HG03457 (cell line): ENCODE measurements around the gene HDAC6.
"Not testable (repeated sequence)": the region's sequence is repeated elsewhere in the genome, so short reads cannot be mapped to it uniquely, and the experiment has no call there.

Source experiments
- ATAC-seq: cut with Tn5 transposase; IDR thresholded peaks from one replicate; pipeline ENCODE4 v1.9.1; 2021; ENCODE audit warnings: moderate number of reproducible peaks; ENCODE audit not compliant: unreplicated experiment

The HDAC6 gene

GRCh38 chrX:48789366-48790220 lies 12.3 kb upstream of the HDAC6 start:
- ATAC-seq, result no peak

- ATAC-seq, result no peak
These were observed 11.4 kb upstream of the HDAC6 start for GRCh38 chrX:48790477-48790876.

GRCh38 chrX:48791063-48791820 lies 10.6 kb upstream of the HDAC6 start:
- ATAC-seq, result no peak

GRCh38 chrX:48792219-48792618 lies 9.6 kb upstream of the HDAC6 start:
- ATAC-seq, result no peak

GRCh38 chrX:48793935-48794334 lies 7.9 kb upstream of the HDAC6 start:
- no peak for ATAC-seq

GRCh38 chrX:48794340-48794910 lies 7.4 kb upstream of the HDAC6 start:
- no peak for ATAC-seq

- no peak for ATAC-seq
These were observed 6.9 kb upstream of the HDAC6 start for GRCh38 chrX:48794911-48795515.

- ATAC-seq, result no peak
These were observed 3.5 kb upstream of the HDAC6 start for GRCh38 chrX:48798318-48798717.

- ATAC-seq, result no peak
These were observed 1.1 kb upstream of the HDAC6 start for GRCh38 chrX:48800574-48801279.

- ATAC-seq, result peak; percentile 34
These were observed 430 bp downstream of the HDAC6 start for GRCh38 chrX:48802089-48802904.

- no peak for ATAC-seq
These were observed 986 bp downstream of the HDAC6 start for GRCh38 chrX:48802905-48803200.

- no peak for ATAC-seq
These were observed 4.2 kb downstream of the HDAC6 start for GRCh38 chrX:48806081-48806480.

- ATAC-seq, result no peak
These were observed 11.8 kb downstream of the HDAC6 start for GRCh38 chrX:48813644-48814043.

GRCh38 chrX:48814722-48815121 lies 12.9 kb downstream of the HDAC6 start:
- no peak for ATAC-seq

- ATAC-seq, result no peak
These were observed 13.4 kb downstream of the HDAC6 start for GRCh38 chrX:48815266-48815665.

- no peak for ATAC-seq
These were observed 14.3 kb downstream of the HDAC6 start for GRCh38 chrX:48816014-48816810.

GRCh38 chrX:48818098-48818497 lies 16.2 kb downstream of the HDAC6 start:
- no peak for ATAC-seq

- no peak for ATAC-seq
These were observed 17.0 kb downstream of the HDAC6 start for GRCh38 chrX:48818866-48819265.

- ATAC-seq, result not testable (repeated sequence)
These were observed 17.5 kb downstream of the HDAC6 start for GRCh38 chrX:48819394-48819793.
